Activated CD8-positive, alpha-beta memory T cell treated with anti-CD3 and anti-CD28 coated beads, Interleukin-2, amount 50 U/mL, for 24 hours (primary cell): ENCODE results near the gene VWA5B1.

Experiments used
- DNase-seq: peaks from one replicate; pipeline ENCODE4 v3.0.0-alpha.2; 2020; ENCODE audit errors: extremely low read depth

Gene VWA5B1

GRCh38 chr1:20390589-20391331, 100.1 kb downstream of the VWA5B1 start:
- DNase-seq, result no peak

- no peak for DNase-seq
These were observed 104.6 kb downstream of the VWA5B1 start for GRCh38 chr1:20395255-20395654.

GRCh38 chr1:20398744-20399143, 108.1 kb downstream of the VWA5B1 start:
- DNase-seq, result no peak

GRCh38 chr1:20399196-20399595, 108.5 kb downstream of the VWA5B1 start:
- DNase-seq, result no peak

GRCh38 chr1:20399606-20400180, 109.0 kb downstream of the VWA5B1 start:
- no peak for DNase-seq

- DNase-seq, result no peak
These were observed 109.9 kb downstream of the VWA5B1 start for GRCh38 chr1:20400341-20401177.

- DNase-seq, result no peak
These were observed 110.8 kb downstream of the VWA5B1 start for GRCh38 chr1:20401405-20402010.

GRCh38 chr1:20402585-20403422, 112.1 kb downstream of the VWA5B1 start:
- DNase-seq, result no peak

- no peak for DNase-seq
These were observed 112.9 kb downstream of the VWA5B1 start for GRCh38 chr1:20403423-20404145.

- no peak for DNase-seq
These were observed 113.8 kb downstream of the VWA5B1 start for GRCh38 chr1:20404466-20404865.
